NB4 (cell line): Measurements from ENCODE around the gene EPN2.

Source experiments
- CTCF ChIP-seq: IDR thresholded peaks from one replicate; pipeline ENCODE4 v1.5.1; 2012; ENCODE audit warnings: low read depth, low read length
- MAX ChIP-seq: IDR thresholded peaks from 2 replicates; pipeline ENCODE4 v1.6.1; 2011; ENCODE audit warnings: low read depth, low read length
- POLR2A ChIP-seq: IDR thresholded peaks from 2 replicates; pipeline ENCODE4 v1.6.1; 2011; ENCODE audit warnings: mild to moderate bottlenecking; ENCODE audit not compliant: insufficient read length; ENCODE audit errors: extremely low read depth

GRCh38 chr17:19287651-19288050 is 50.5 kb downstream of the EPN2 start:
- no peak for TF ChIP-seq CTCF
- no peak for TF ChIP-seq POLR2A
- TF ChIP-seq MAX, result no peak
